ENCODE data around the gene ZC3H12D.

ZC3H12D gene

DNA sequence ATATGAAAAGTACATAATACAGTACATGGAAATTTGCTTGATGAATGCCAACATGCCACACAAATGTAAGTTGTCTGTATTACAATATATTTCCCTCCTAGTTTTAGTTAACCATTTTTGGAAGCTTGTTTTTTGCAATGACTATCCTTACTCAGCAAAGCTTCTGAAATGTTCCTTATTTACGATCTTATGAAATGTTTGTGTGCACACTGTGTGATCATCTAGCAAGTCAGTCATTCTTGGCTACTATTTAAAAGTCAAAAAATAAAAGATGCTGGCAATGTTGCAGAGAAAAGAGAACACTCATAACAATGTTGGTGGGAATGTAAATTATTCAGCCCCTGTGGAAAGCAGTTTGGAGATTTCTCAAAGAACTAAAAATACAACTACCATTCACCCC, 50.9 kb downstream of the ZC3H12D start:
- H2BK120ac ChIP-seq (ENCODE audit: low read depth, low read length), result no peak overlapping the region
- H3K27me3 ChIP-seq (ENCODE audit: control insufficient read depth in 1 of 2, insufficient read depth in 1 of 2, low read length in 2 of 2), result peaks cover 0 to 12% of the 10 kb centered on the region in 2 experiments
- H2BK12ac ChIP-seq (ENCODE audit: low read length in 2 of 2), result no peak overlapping the region
- H3K4me3 ChIP-seq (ENCODE audit: insufficient read depth in 1 of 2, low read depth in 1 of 2, low read length in 2 of 2), result no peak overlapping the region
- no peak overlapping the region for H3K18ac ChIP-seq (ENCODE audit: low read depth in 1 of 2, low read length in 2 of 2)
- H2BK5ac ChIP-seq (ENCODE audit: low read depth, low read length, poor library complexity, severe bottlenecking), result no peak overlapping the region
- H2AFZ ChIP-seq (ENCODE audit: low read depth, low read length), result no peak overlapping the region
- H3K4me2 ChIP-seq (ENCODE audit: low read length, poor library complexity, severe bottlenecking), result no peak overlapping the region
- H3K9me3 ChIP-seq (ENCODE audit: control insufficient read depth, low read length), result no peaks in the 10 kb centered on the region
- no peak for DNase-seq
- no peak overlapping the region for H3K23ac ChIP-seq (ENCODE audit: low read length in 2 of 2)
- no peak overlapping the region for H4K91ac ChIP-seq (ENCODE audit: low read length)
- no peak overlapping the region for H3K4ac ChIP-seq (ENCODE audit: low read depth in 1 of 2, low read length in 2 of 2)
- H4K8ac ChIP-seq (ENCODE audit: low read length), result no peak overlapping the region
- no peak overlapping the region for H2AK5ac ChIP-seq (ENCODE audit: low read length, severe bottlenecking)
- no peak overlapping the region for H2BK15ac ChIP-seq (ENCODE audit: low read depth, poor library complexity, severe bottlenecking)
- H3K79me1 ChIP-seq (replicated peaks; ENCODE audit: low read length, poor library complexity, severe bottlenecking), result no peaks in the 10 kb centered on the region
- no peak overlapping the region for H3K27ac ChIP-seq (ENCODE audit: low read length, poor library complexity, severe bottlenecking)
- no peak overlapping the region for H3K14ac ChIP-seq (ENCODE audit: low read length in 2 of 2)
- no peak overlapping the region for H3K9ac ChIP-seq (ENCODE audit: low read length)
- H3K4me1 ChIP-seq (ENCODE audit: control insufficient read depth, insufficient read depth, low read depth, low read length), result peaks cover 2% of the 10 kb centered on the region
- no peaks in the 10 kb centered on the region for H3K36me3 ChIP-seq (ENCODE audit: control insufficient read depth in 1 of 2, insufficient read depth in 2 of 2, low read depth in 1 of 2, low read length in 2 of 2)
- no CpG with 5 or more reads among the region's 1 CpG for WGBS

DNA sequence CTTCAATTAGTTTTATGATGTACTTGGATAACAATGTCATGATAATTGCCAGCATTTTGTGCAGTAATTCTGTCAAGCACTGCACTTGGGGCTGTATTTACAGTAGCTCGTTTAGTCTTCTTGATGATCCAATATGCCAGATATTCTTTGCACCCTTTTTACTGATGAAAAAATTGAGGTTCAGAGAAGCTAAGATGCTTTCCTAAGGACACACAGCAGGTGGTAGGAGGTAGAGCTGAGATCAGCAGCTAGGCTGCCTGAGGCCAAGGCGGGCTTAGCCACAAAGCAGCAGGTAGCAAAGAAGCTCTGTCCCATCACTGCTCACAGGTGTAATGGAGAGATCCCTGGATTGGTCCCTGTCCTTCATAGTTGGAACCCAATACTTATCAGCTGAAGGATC, 51.4 kb downstream of the ZC3H12D start:
- H3K4ac ChIP-seq (ENCODE audit: low read depth in 1 of 2, low read length in 2 of 2), result no peak overlapping the region
- H3K79me1 ChIP-seq (replicated peaks; ENCODE audit: low read length, poor library complexity, severe bottlenecking), result no peaks in the 10 kb centered on the region
- no peak overlapping the region for H4K8ac ChIP-seq (ENCODE audit: low read length)
- 78% methylated on average over 2 of the region's 2 CpGs for WGBS
- peaks cover 0 to 15% of the 10 kb centered on the region in 2 experiments for H3K27me3 ChIP-seq (ENCODE audit: control insufficient read depth in 1 of 2, insufficient read depth in 1 of 2, low read length in 2 of 2)
- H3K4me1 ChIP-seq (ENCODE audit: control insufficient read depth, insufficient read depth, low read depth, low read length), result peaks cover 2% of the 10 kb centered on the region
- H2AK5ac ChIP-seq (ENCODE audit: low read length, severe bottlenecking), result no peak overlapping the region
- no peak overlapping the region for H2BK120ac ChIP-seq (ENCODE audit: low read depth, low read length)
- H3K9me3 ChIP-seq (ENCODE audit: control insufficient read depth, low read length), result no peaks in the 10 kb centered on the region
- no peak overlapping the region for H2AFZ ChIP-seq (ENCODE audit: low read depth, low read length)
- H3K18ac ChIP-seq (ENCODE audit: low read depth in 1 of 2, low read length in 2 of 2), result no peak overlapping the region
- H2BK15ac ChIP-seq (ENCODE audit: low read depth, poor library complexity, severe bottlenecking), result no peak overlapping the region
- no peak for DNase-seq
- H4K91ac ChIP-seq (ENCODE audit: low read length), result no peak overlapping the region
- no peak overlapping the region for H3K9ac ChIP-seq (ENCODE audit: low read length)
- H3K4me3 ChIP-seq (ENCODE audit: insufficient read depth in 1 of 2, low read depth in 1 of 2, low read length in 2 of 2), result no peak overlapping the region
- H3K36me3 ChIP-seq (ENCODE audit: control insufficient read depth in 1 of 2, insufficient read depth in 2 of 2, low read depth in 1 of 2, low read length in 2 of 2), result no peaks in the 10 kb centered on the region
- no peak overlapping the region for H3K23ac ChIP-seq (ENCODE audit: low read length in 2 of 2)
- H3K4me2 ChIP-seq (ENCODE audit: low read length, poor library complexity, severe bottlenecking), result no peak overlapping the region
- no peak overlapping the region for H3K27ac ChIP-seq (ENCODE audit: low read length, poor library complexity, severe bottlenecking)
- H2BK5ac ChIP-seq (ENCODE audit: low read depth, low read length, poor library complexity, severe bottlenecking), result no peak overlapping the region
- no peak overlapping the region for H2BK12ac ChIP-seq (ENCODE audit: low read length in 2 of 2)
- H3K14ac ChIP-seq (ENCODE audit: low read length in 2 of 2), result no peak overlapping the region

DNA sequence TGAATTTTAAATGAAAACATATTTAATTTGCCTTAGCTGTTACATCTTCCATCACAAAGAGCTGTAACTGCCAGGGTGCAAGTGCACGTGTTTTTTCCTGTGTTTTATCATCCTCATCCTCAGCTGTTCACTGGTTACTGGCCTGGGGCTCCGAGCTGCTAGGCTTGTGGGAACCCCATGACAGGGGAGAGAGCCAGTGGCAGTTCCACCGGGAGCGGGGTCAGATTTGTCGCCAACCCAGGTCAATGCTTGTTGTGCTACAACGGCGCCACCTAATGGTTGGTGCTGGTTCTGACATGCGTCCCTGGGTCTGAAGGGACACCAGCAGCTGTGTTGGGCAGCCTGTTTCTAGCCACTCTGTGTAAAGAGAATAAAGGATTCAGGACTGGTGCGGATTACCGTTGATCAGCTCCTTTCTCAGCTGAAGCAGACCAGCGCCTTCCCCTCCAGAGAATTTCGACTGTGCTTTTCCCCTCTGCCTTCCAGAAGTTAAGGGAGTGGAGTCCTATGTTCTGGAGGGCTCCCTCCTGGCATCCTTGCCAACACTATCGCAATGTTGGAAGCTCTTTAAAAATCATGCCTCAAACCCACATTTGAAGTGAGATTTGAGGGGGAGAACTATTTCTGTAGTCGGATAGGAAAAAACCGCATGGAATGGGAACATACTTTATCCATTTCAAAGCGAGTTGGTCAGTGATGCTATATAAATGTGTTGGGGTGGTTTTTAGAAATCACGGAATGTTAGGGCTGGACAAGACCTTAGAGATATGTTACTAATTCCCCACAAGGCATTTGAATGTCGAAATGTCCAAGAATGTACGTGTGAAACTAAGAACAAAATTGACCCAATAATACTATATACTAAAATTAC, 52.7 kb downstream of the ZC3H12D start:
- Histone ChIP-seq H3K27ac (ENCODE audit: low read length, poor library complexity, severe bottlenecking) (no peak overlapping the region), H2AK5ac (ENCODE audit: low read length, severe bottlenecking) (no peak overlapping the region), H3K4me3 (ENCODE audit: insufficient read depth in 1 of 2, low read depth in 1 of 2, low read length in 2 of 2) (peak overlapping the region in 1 of 2 experiments; percentile 63), H3K27me3 (ENCODE audit: control insufficient read depth in 1 of 2, insufficient read depth in 1 of 2, low read length in 2 of 2) (peaks cover 0 to 21% of the 10 kb centered on the region in 2 experiments), H2AFZ (ENCODE audit: low read depth, low read length) (no peak overlapping the region), H3K4ac (ENCODE audit: low read depth in 1 of 2, low read length in 2 of 2) (no peak overlapping the region), H3K9ac (ENCODE audit: low read length) (peak overlapping the region; percentile 45), H3K36me3 (ENCODE audit: control insufficient read depth in 1 of 2, insufficient read depth in 2 of 2, low read depth in 1 of 2, low read length in 2 of 2) (no peaks in the 10 kb centered on the region), H3K79me1 (replicated peaks; ENCODE audit: low read length, poor library complexity, severe bottlenecking) (no peaks in the 10 kb centered on the region), H3K18ac (ENCODE audit: low read depth in 1 of 2, low read length in 2 of 2) (no peak overlapping the region), H3K14ac (ENCODE audit: low read length in 2 of 2) (no peak overlapping the region), H3K4me1 (ENCODE audit: control insufficient read depth, insufficient read depth, low read depth, low read length) (peaks cover 2% of the 10 kb centered on the region), H3K4me2 (ENCODE audit: low read length, poor library complexity, severe bottlenecking) (peak overlapping the region; percentile 70), H4K8ac (ENCODE audit: low read length) (no peak overlapping the region), H2BK120ac (ENCODE audit: low read depth, low read length) (no peak overlapping the region), H3K9me3 (ENCODE audit: control insufficient read depth, low read length) (no peaks in the 10 kb centered on the region), H3K23ac (ENCODE audit: low read length in 2 of 2) (no peak overlapping the region), H2BK15ac (ENCODE audit: low read depth, poor library complexity, severe bottlenecking) (no peak overlapping the region), H4K91ac (ENCODE audit: low read length) (no peak overlapping the region), H2BK12ac (ENCODE audit: low read length in 2 of 2) (no peak overlapping the region), H2BK5ac (ENCODE audit: low read depth, low read length, poor library complexity, severe bottlenecking) (no peak overlapping the region)
- 30% methylated on average over 12 of the region's 19 CpGs for WGBS
- peak; percentile 78 for DNase-seq

DNA sequence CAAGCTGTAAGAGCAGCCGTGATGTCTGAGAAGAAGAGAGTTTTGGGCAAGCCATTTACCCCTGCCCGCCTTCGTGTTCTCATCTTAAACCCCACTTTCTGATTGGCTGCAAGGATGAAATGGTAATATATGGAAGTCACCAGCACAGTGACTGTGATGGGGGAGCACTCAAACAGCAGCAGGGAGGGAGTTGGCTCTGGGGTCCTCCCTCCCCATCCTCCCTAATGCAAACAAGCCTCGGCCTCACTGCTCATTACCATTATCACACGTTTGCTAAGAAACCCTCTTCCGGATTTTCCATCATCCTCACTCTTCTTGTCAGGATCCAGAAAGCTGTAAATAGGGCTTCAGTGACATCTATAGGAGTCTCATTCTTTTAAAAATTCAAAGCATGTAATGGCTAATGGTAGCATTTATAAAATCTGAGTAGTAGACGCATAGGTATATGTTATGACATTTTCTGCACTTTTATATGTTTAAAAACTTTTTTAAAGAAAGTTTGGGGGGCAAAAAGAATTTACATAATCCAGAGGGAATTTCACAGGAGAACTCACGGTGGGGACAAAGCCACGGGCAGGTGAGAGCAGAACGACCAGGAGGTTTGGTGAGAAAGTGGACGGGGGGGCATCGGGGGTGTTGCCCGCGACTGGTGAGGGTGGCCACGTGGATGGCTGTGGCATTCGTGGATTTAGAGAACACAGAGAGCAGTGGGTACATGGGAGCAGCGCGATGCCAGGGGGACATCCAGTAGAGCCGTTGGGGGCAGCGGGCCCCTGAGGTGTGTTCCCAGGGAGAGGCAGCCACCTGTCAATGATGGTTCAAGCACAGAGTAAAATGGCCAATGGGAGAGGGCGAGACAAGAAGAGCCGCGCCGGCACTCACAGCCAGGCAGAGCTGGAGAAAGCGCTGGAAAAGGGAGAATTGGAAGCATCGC, 55.1 kb downstream of the ZC3H12D start:
- no peak overlapping the region for H3K27ac ChIP-seq (ENCODE audit: low read length, poor library complexity, severe bottlenecking)
- H3K79me1 ChIP-seq (replicated peaks; ENCODE audit: low read length, poor library complexity, severe bottlenecking), result no peaks in the 10 kb centered on the region
- no peak overlapping the region for H2BK15ac ChIP-seq (ENCODE audit: low read depth, poor library complexity, severe bottlenecking)
- H4K91ac ChIP-seq (ENCODE audit: low read length), result no peak overlapping the region
- peak overlapping the region; percentile 47 for H2AK5ac ChIP-seq (ENCODE audit: low read length, severe bottlenecking)
- WGBS, result 95% methylated on average over 21 of the region's 26 CpGs
- no peaks in the 10 kb centered on the region for H3K9me3 ChIP-seq (ENCODE audit: control insufficient read depth, low read length)
- no peak overlapping the region for H2BK120ac ChIP-seq (ENCODE audit: low read depth, low read length)
- peak overlapping the region in 1 of 2 experiments; percentile 21 for H2BK12ac ChIP-seq (ENCODE audit: low read length in 2 of 2)
- no peak overlapping the region for H3K4me2 ChIP-seq (ENCODE audit: low read length, poor library complexity, severe bottlenecking)
- H3K18ac ChIP-seq (ENCODE audit: low read depth in 1 of 2, low read length in 2 of 2), result no peak overlapping the region
- H3K36me3 ChIP-seq (ENCODE audit: control insufficient read depth in 1 of 2, insufficient read depth in 2 of 2, low read depth in 1 of 2, low read length in 2 of 2), result no peaks in the 10 kb centered on the region
- no peak overlapping the region for H2AFZ ChIP-seq (ENCODE audit: low read depth, low read length)
- no peak overlapping the region for H4K8ac ChIP-seq (ENCODE audit: low read length)
- H3K9ac ChIP-seq (ENCODE audit: low read length), result no peak overlapping the region
- DNase-seq, result no peak
- H3K27me3 ChIP-seq (ENCODE audit: control insufficient read depth in 1 of 2, insufficient read depth in 1 of 2, low read length in 2 of 2), result peaks cover 0 to 12% of the 10 kb centered on the region in 2 experiments
- no peak overlapping the region for H3K4ac ChIP-seq (ENCODE audit: low read depth in 1 of 2, low read length in 2 of 2)
- H2BK5ac ChIP-seq (ENCODE audit: low read depth, low read length, poor library complexity, severe bottlenecking), result no peak overlapping the region
- no peak overlapping the region for H3K4me3 ChIP-seq (ENCODE audit: insufficient read depth in 1 of 2, low read depth in 1 of 2, low read length in 2 of 2)
- no peak overlapping the region for H3K14ac ChIP-seq (ENCODE audit: low read length in 2 of 2)
- H3K4me1 ChIP-seq (ENCODE audit: control insufficient read depth, insufficient read depth, low read depth, low read length), result peaks cover 4% of the 10 kb centered on the region
- H3K23ac ChIP-seq (ENCODE audit: low read length in 2 of 2), result no peak overlapping the region

Data from mesenchymal stem cell (in vitro differentiated cells and primary cell).